Activated naive CD4-positive, alpha-beta T cell treated with anti-CD3 and anti-CD28 coated beads for 36 hours (primary cell): ENCODE measurements around the gene SIX6. TPM values are rescaled to one million over a fixed set of nuclear protein-coding genes. Genes with fewer than 3 reads are reported as not detected.
A peak's percentile ranks its signal among the peaks of the same experiment; 100 is the strongest.

Source experiments
- CTCF ChIA-PET: fragments of 350-600 bp; sonication (Branson Sonifier 250); formaldehyde crosslinking; loops from one replicate; lab custom pipeline; 2021; ENCODE audit warnings: antibody characterized with exemption; lab: Charles Lee
- DNase-seq: peaks from one replicate; pipeline ENCODE4 v3.0.0-alpha.2; 2020
- H3K27ac Mint-ChIP-seq: one replicate; pipeline ENCODE4 v1.8.0; 2021; ENCODE audit warnings: mild to moderate bottlenecking, mixed read lengths
- H3K27me3 Mint-ChIP-seq: one replicate; pipeline ENCODE4 v1.8.0; 2021; ENCODE audit warnings: low read depth, mixed read lengths
- H3K36me3 Mint-ChIP-seq: one replicate; pipeline ENCODE4 v1.8.0; 2021; ENCODE audit warnings: low read depth, mixed read lengths
- H3K4me1 Mint-ChIP-seq: one replicate; pipeline ENCODE4 v1.8.0; 2021; ENCODE audit warnings: low read depth, mixed read lengths
- H3K4me3 Mint-ChIP-seq: one replicate; pipeline ENCODE4 v1.8.0; 2021; ENCODE audit warnings: mild to moderate bottlenecking, moderate library complexity, mixed read lengths
- H3K9me3 Mint-ChIP-seq: one replicate; pipeline ENCODE4 v1.8.0; 2021; ENCODE audit warnings: mixed read lengths
- intact Hi-C: fragments of 100-400 bp; cut with micrococcal nuclease; formaldehyde crosslinking; loops from one replicate; pipeline ENCODE4 v1.15.1; 2023
- total RNA-seq, 2 experiments: library from RNA; stranded (reverse); gene quantifications; one replicate each; pipeline ENCODE4 v1.2.3, GENCODE V29; 2021

SIX6 gene
- total RNA-seq, 2 experiments from 2014 or later = not detected

- Mint-ChIP-seq H3K4me1 (peaks cover 13% of the 10 kb centered on the region), H3K4me3 (peak overlapping the region; percentile 49), H3K36me3 (no peaks in the 10 kb centered on the region), H3K9me3 (no peaks in the 10 kb centered on the region), H3K27ac (no peak overlapping the region), H3K27me3 (peaks cover 54% of the 10 kb centered on the region)
- CTCF ChIA-PET = interaction anchor here (0.6 to 0.9 kb wide), 4 partner anchors 10 to 168 kb away, joined by 3 read pairs; no protein-coding TSS in a partner anchor
- no peak for DNase-seq
- intact Hi-C loops = loop anchor here (2.0 to 5.0 kb wide), 2 partner anchors 163 to 185 kb away; no protein-coding TSS in a partner anchor
Measured at GRCh38 chr14:60515511-60516289, 6.8 kb downstream of the SIX6 start.

GRCh38 chr14:60532442-60532841, 23.5 kb downstream of the SIX6 start:
- H3K36me3 Mint-ChIP-seq = no peaks in the 10 kb centered on the region
- peaks cover 25% of the 10 kb centered on the region for H3K27me3 Mint-ChIP-seq
- intact Hi-C loops = no loop called here
- H3K4me1 Mint-ChIP-seq = no peaks in the 10 kb centered on the region
- no peak overlapping the region for H3K27ac Mint-ChIP-seq
- H3K4me3 Mint-ChIP-seq = no peak overlapping the region
- DNase-seq = no peak
- CTCF ChIA-PET = no interaction called here
- no peaks in the 10 kb centered on the region for H3K9me3 Mint-ChIP-seq

- no peak overlapping the region for H3K27ac Mint-ChIP-seq
- intact Hi-C loops = no loop called here
- no peaks in the 10 kb centered on the region for H3K36me3 Mint-ChIP-seq
- peaks cover 17% of the 10 kb centered on the region for H3K27me3 Mint-ChIP-seq
- no peak for DNase-seq
- H3K9me3 Mint-ChIP-seq = peaks cover 8% of the 10 kb centered on the region
- CTCF ChIA-PET = no interaction called here
- no peak overlapping the region for H3K4me3 Mint-ChIP-seq
- H3K4me1 Mint-ChIP-seq = no peaks in the 10 kb centered on the region
Measured at GRCh38 chr14:60537663-60538062, 28.7 kb downstream of the SIX6 start.

GRCh38 chr14:60544659-60545058, 35.7 kb downstream of the SIX6 start:
- no peak for DNase-seq
- no peaks in the 10 kb centered on the region for H3K36me3 Mint-ChIP-seq
- no peak overlapping the region for H3K27ac Mint-ChIP-seq
- intact Hi-C loops = no loop called here
- H3K27me3 Mint-ChIP-seq = peaks cover 38% of the 10 kb centered on the region
- no peaks in the 10 kb centered on the region for H3K4me1 Mint-ChIP-seq
- H3K4me3 Mint-ChIP-seq = no peak overlapping the region
- CTCF ChIA-PET = no interaction called here
- peaks cover 21% of the 10 kb centered on the region for H3K9me3 Mint-ChIP-seq

- peaks cover 22% of the 10 kb centered on the region for H3K27me3 Mint-ChIP-seq
- no peak overlapping the region for H3K27ac Mint-ChIP-seq
- H3K9me3 Mint-ChIP-seq = peaks cover 1% of the 10 kb centered on the region
- H3K4me3 Mint-ChIP-seq = no peak overlapping the region
- CTCF ChIA-PET = interaction anchor here (0.6 kb wide), 1 partner anchor 837 kb away, joined by 3 read pairs; no protein-coding TSS in a partner anchor
- intact Hi-C loops = no loop called here
- no peaks in the 10 kb centered on the region for H3K36me3 Mint-ChIP-seq
- no peak for DNase-seq
- no peaks in the 10 kb centered on the region for H3K4me1 Mint-ChIP-seq
Measured at GRCh38 chr14:60553808-60554207, 44.9 kb downstream of the SIX6 start.

- CTCF ChIA-PET = interaction anchor here (0.6 to 3.1 kb wide), 8 partner anchors 27 to 272 kb away, joined by 3 to 15 read pairs (median 3); no protein-coding TSS in a partner anchor
- Mint-ChIP-seq H3K36me3 (no peaks in the 10 kb centered on the region), H3K4me3 (no peak overlapping the region), H3K9me3 (no peaks in the 10 kb centered on the region), H3K27ac (no peak overlapping the region), H3K27me3 (no peaks in the 10 kb centered on the region), H3K4me1 (no peaks in the 10 kb centered on the region)
- intact Hi-C loops = loop anchor here (1.0 to 5.0 kb wide), 4 partner anchors 212 to 595 kb away; no protein-coding TSS in a partner anchor
- peak; percentile 59 for DNase-seq
Measured at GRCh38 chr14:60561845-60562746, 53.1 kb downstream of the SIX6 start.

Other genes with a start within 250 kb of the SIX6 start
- gene C14orf39, start 23.1 kb upstream of the SIX6 start, total RNA-seq = not detected
- gene SIX1, start 140.3 kb downstream of the SIX6 start, total RNA-seq = not detected
- gene SIX4, start 215.2 kb downstream of the SIX6 start, total RNA-seq = not detected
- 10 to 100 TPM; 44.0 to 44.2 TPM for gene MNAT1, start 225.6 kb downstream of the SIX6 start, total RNA-seq